HG03064 (cell line): ENCODE data around the gene PRH2.

Experiments used
- ATAC-seq: cut with Tn5 transposase; IDR thresholded peaks from one replicate; pipeline ENCODE4 v1.9.1; 2021; ENCODE audit warnings: low read depth; ENCODE audit not compliant: unreplicated experiment

PRH2 gene

GRCh38 chr12:10959804-10960203, 30.8 kb downstream of the PRH2 start:
- ATAC-seq = no peak

- ATAC-seq = no peak
These were observed 31.2 kb downstream of the PRH2 start for GRCh38 chr12:10960211-10960610.

GRCh38 chr12:10965476-10965875, 36.4 kb downstream of the PRH2 start:
- no peak for ATAC-seq

- no peak for ATAC-seq
These were observed 37.3 kb downstream of the PRH2 start for GRCh38 chr12:10966314-10966713.

- ATAC-seq = no peak
These were observed 38.4 kb downstream of the PRH2 start for GRCh38 chr12:10967409-10967808.

- no peak for ATAC-seq
These were observed 39.9 kb downstream of the PRH2 start for GRCh38 chr12:10968765-10969456.

- ATAC-seq = no peak
These were observed 45.9 kb downstream of the PRH2 start for GRCh38 chr12:10974965-10975364.

- ATAC-seq = no peak
These were observed 53.2 kb downstream of the PRH2 start for GRCh38 chr12:10982244-10982643.
